ENCODE data around the gene MAN1A1. TPM values are rescaled to one million over a fixed set of nuclear protein-coding genes. Genes with fewer than 3 reads are reported as not detected.

MAN1A1 gene
- total RNA-seq, 1 donor, result 79.6 TPM

DNA sequence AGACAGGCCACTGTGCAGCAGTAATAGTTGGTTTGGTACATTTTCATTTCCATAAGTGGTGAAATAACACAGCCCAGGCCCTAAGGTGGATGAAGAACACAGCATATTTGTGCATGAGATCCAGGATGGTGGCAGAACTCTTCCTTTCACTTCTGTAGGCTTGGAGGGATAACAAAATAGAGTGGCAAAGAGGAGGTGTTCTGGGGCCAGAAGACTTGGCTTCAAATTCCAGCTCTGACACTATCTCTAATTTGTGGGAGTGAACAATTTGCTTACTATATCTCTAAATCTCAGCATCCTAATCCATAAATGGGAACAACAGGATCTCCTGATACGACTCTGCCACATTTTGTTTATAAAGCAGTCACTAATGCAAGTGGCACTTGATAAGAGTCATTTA is 159.4 kb downstream of the MAN1A1 start:
- Histone ChIP-seq H3K9me3 (ENCODE audit: low read depth, low read length) (no peaks in the 10 kb centered on the region), H2AFZ (ENCODE audit: low read length) (no peak overlapping the region), H3K4me2 (ENCODE audit: insufficient read depth, low read length) (no peak overlapping the region), H3K4me1 (ENCODE audit: insufficient read depth, low read length) (no peaks in the 10 kb centered on the region), H3K4me3 (ENCODE audit: insufficient read depth, low read length) (no peak overlapping the region), H4K20me1 (ENCODE audit: insufficient read depth, low read length) (no peaks in the 10 kb centered on the region), H3K36me3 (ENCODE audit: insufficient read depth, low read length) (peaks cover 8% of the 10 kb centered on the region), H3K27ac (ENCODE audit: low read depth, low read length) (no peak overlapping the region), H3K79me2 (ENCODE audit: insufficient read depth, low read length) (no peaks in the 10 kb centered on the region), H3K27me3 (ENCODE audit: insufficient read depth, low read length) (no peaks in the 10 kb centered on the region)
- TF ChIP-seq, protein P1, sequence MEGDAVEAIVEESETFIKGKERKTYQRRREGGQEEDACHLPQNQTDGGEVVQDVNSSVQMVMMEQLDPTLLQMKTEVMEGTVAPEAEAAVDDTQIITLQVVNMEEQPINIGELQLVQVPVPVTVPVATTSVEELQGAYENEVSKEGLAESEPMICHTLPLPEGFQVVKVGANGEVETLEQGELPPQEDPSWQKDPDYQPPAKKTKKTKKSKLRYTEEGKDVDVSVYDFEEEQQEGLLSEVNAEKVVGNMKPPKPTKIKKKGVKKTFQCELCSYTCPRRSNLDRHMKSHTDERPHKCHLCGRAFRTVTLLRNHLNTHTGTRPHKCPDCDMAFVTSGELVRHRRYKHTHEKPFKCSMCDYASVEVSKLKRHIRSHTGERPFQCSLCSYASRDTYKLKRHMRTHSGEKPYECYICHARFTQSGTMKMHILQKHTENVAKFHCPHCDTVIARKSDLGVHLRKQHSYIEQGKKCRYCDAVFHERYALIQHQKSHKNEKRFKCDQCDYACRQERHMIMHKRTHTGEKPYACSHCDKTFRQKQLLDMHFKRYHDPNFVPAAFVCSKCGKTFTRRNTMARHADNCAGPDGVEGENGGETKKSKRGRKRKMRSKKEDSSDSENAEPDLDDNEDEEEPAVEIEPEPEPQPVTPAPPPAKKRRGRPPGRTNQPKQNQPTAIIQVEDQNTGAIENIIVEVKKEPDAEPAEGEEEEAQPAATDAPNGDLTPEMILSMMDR (IDR thresholded peaks at IDR 0.05; ENCODE audit: extremely low read depth, low read depth, low read length), result no peak
- DNase-seq (ENCODE audit: insufficient read length, low spot score, missing footprints), result no peak

DNA sequence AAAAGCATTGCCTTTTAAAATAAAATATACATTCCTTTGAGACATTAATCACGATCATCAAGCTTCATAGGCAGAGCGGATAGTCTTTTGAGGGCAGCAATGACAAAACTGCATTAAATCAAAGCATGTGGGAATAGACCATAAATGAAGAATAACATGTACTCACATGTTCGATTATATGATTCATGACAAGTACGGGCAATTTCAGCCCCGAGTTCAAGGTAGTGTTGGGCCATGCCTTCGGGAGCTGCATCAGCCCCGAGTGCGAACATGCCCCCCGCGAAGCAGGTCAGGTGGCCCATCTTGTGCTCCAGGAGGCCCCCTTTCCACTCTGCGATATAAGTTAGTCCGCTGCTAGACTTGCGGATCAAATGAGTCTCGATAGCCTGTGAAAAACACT is 160.1 kb downstream of the MAN1A1 start:
- Histone ChIP-seq H4K20me1 (ENCODE audit: insufficient read depth, low read length) (no peaks in the 10 kb centered on the region), H3K4me3 (ENCODE audit: insufficient read depth, low read length) (no peak overlapping the region), H3K36me3 (ENCODE audit: insufficient read depth, low read length) (peaks cover 8% of the 10 kb centered on the region)

DNA sequence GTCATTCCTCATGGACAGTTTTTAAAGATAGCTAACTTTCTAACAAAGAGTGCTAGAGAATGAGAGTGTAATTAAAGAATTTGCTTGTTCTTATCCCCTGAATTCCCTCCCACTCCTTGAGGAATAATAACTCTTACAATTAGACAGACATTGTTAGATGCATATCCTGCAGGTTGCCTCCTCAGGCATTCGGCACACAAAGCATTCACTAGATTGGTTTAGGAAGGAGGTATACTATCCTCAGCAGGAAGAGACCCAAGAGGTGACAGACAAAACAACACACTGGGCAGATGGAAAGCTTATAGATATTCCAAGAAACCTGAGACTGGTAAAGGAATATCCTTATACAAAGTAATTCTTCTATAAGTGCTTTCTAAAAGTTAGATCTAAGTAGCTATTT is 162.0 kb downstream of the MAN1A1 start:
- H3K4me3 ChIP-seq (ENCODE audit: insufficient read depth, low read length), result no peak overlapping the region
- no peaks in the 10 kb centered on the region for H3K27me3 ChIP-seq (ENCODE audit: insufficient read depth, low read length)
- H3K27ac ChIP-seq (ENCODE audit: low read depth, low read length), result no peak overlapping the region
- H3K79me2 ChIP-seq (ENCODE audit: insufficient read depth, low read length), result no peaks in the 10 kb centered on the region
- no peaks in the 10 kb centered on the region for H4K20me1 ChIP-seq (ENCODE audit: insufficient read depth, low read length)
- no peak for DNase-seq (ENCODE audit: insufficient read length, low spot score, missing footprints)
- H3K4me1 ChIP-seq (ENCODE audit: insufficient read depth, low read length), result no peaks in the 10 kb centered on the region
- H3K4me2 ChIP-seq (ENCODE audit: insufficient read depth, low read length), result no peak overlapping the region
- peaks cover 8% of the 10 kb centered on the region for H3K36me3 ChIP-seq (ENCODE audit: insufficient read depth, low read length)
- no peaks in the 10 kb centered on the region for H3K9me3 ChIP-seq (ENCODE audit: low read depth, low read length)
- TF ChIP-seq, protein P1 (IDR thresholded peaks at IDR 0.05; ENCODE audit: extremely low read depth, low read depth, low read length), result no peak
- no peak overlapping the region for H2AFZ ChIP-seq (ENCODE audit: low read length)

More for the DNA sequence above, 160.1 kb downstream of the MAN1A1 start:
- Histone ChIP-seq H3K79me2 (ENCODE audit: insufficient read depth, low read length) (no peaks in the 10 kb centered on the region), H2AFZ (ENCODE audit: low read length) (no peak overlapping the region), H3K27ac (ENCODE audit: low read depth, low read length) (no peak overlapping the region), H3K9me3 (ENCODE audit: low read depth, low read length) (no peaks in the 10 kb centered on the region), H3K4me1 (ENCODE audit: insufficient read depth, low read length) (no peaks in the 10 kb centered on the region), H3K27me3 (ENCODE audit: insufficient read depth, low read length) (no peaks in the 10 kb centered on the region), H3K4me2 (ENCODE audit: insufficient read depth, low read length) (no peak overlapping the region)
- TF ChIP-seq, protein P1 (IDR thresholded peaks at IDR 0.05; ENCODE audit: extremely low read depth, low read depth, low read length), result no peak
- no peak for DNase-seq (ENCODE audit: insufficient read length, low spot score, missing footprints)

DNA sequence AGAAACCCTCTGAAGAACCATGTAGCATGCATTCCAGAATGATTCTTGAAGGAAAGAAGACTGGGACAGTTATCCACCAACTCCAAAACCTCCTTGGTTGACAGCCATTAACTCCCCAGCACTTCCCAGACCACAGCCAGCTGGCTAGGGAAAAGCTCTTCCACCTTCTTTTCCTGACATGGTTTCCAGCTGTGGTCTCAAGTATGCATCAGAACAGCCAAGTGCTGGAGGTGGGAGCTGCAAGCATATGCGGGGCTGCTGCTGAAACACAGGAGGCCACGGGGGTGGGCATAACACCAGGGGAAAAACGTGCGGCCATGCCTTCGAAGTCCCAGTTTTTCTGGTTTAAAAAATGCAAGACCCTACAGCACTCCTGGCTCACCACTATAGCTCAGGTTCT is 163.1 kb downstream of the MAN1A1 start:
- Histone ChIP-seq H2AFZ (ENCODE audit: low read length) (no peak overlapping the region), H3K4me3 (ENCODE audit: insufficient read depth, low read length) (no peak overlapping the region), H3K27ac (ENCODE audit: low read depth, low read length) (no peak overlapping the region), H3K36me3 (ENCODE audit: insufficient read depth, low read length) (peaks cover 8% of the 10 kb centered on the region), H3K79me2 (ENCODE audit: insufficient read depth, low read length) (no peaks in the 10 kb centered on the region), H3K4me2 (ENCODE audit: insufficient read depth, low read length) (no peak overlapping the region), H3K4me1 (ENCODE audit: insufficient read depth, low read length) (no peaks in the 10 kb centered on the region), H3K27me3 (ENCODE audit: insufficient read depth, low read length) (no peaks in the 10 kb centered on the region), H4K20me1 (ENCODE audit: insufficient read depth, low read length) (no peaks in the 10 kb centered on the region), H3K9me3 (ENCODE audit: low read depth, low read length) (no peaks in the 10 kb centered on the region)
- TF ChIP-seq, protein P1 (IDR thresholded peaks at IDR 0.05; ENCODE audit: extremely low read depth, low read depth, low read length), result no peak
- peak; percentile 10 for DNase-seq (ENCODE audit: insufficient read length, low spot score, missing footprints)
